BE2C (cell line): ENCODE measurements around the gene KRT38.

ENCODE experiments used
- DNase-seq: peaks from one replicate; pipeline ENCODE4 v3.0.0-alpha.2; 2020
- H3K27me3 ChIP-seq: fragments of 250-450 bp; sonication (Bioruptor Pico); 2 replicates; pipeline ENCODE4 v1.5.1; 2020; ENCODE audit warnings: mild to moderate bottlenecking
- H3K36me3 ChIP-seq: fragments of 250-450 bp; sonication (Bioruptor Pico); 2 replicates; pipeline ENCODE4 v1.5.1; 2020; ENCODE audit warnings: mild to moderate bottlenecking
- H3K4me1 ChIP-seq: fragments of 250-450 bp; sonication (Bioruptor Pico); 2 replicates; pipeline ENCODE4 v1.5.1; 2020
- H3K4me3 ChIP-seq: 2 replicates; pipeline ENCODE4 v1.5.1; 2011; ENCODE audit warnings: low read depth, low read length
- H3K9me3 ChIP-seq: fragments of 250-450 bp; sonication (Bioruptor Pico); 2 replicates; pipeline ENCODE4 v1.5.1; 2020
- CTCF ChIP-seq: IDR thresholded peaks from 2 replicates; pipeline ENCODE4 v1.5.1; 2012; ENCODE audit warnings: mild to moderate bottlenecking, low read depth, low read length

Gene KRT38

DNA sequence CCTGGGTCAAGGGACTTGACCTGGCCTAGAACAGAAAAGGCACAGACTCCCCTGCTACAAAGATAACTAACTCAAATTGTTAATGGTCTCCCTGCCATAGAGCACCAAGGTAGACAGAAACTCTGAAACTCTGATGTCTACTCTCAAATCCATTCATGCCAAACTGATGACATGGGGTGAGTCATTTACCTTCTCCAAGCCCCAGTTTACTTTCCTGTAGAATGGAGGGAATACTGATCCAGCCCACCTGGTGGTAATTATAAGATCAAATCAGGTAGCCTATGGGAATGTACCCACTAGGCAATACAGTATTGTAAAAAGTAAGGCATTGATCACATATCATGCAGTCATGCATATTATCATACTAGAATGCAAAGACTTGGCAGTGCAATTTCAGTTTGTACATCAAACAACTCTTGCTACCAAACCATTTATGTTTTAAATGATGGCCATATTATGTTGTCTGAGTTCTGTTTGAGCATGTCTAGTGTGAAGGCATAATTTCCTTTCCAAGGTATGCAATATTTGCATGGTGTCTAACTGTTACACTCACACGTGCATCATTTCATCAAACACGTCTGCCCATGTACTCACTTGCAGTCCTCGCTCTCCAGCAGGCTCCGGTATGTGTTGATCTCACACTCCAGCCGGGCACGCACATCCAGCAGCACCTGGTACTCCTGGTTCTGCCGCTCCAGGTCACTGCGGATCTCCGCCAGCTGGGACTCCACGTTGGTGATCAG lies 46.4 kb downstream of the KRT38 start:
- Histone ChIP-seq H3K27me3 (peaks cover 7% of the 10 kb centered on the region), H3K36me3 (no peaks in the 10 kb centered on the region), H3K4me1 (no peaks in the 10 kb centered on the region), H3K4me3 (no peak overlapping the region), H3K9me3 (no peaks in the 10 kb centered on the region)
- TF ChIP-seq CTCF, result no peak
- DNase-seq, result no peak

GRCh38 chr17:41393826-41394225 lies 47.0 kb downstream of the KRT38 start:
- Histone ChIP-seq H3K36me3 (no peaks in the 10 kb centered on the region), H3K4me1 (no peaks in the 10 kb centered on the region), H3K9me3 (no peaks in the 10 kb centered on the region), H3K27me3 (peaks cover 7% of the 10 kb centered on the region), H3K4me3 (no peak overlapping the region)
- DNase-seq, result no peak
- TF ChIP-seq CTCF, result no peak

- Histone ChIP-seq H3K9me3 (no peaks in the 10 kb centered on the region), H3K27me3 (peaks cover 7% of the 10 kb centered on the region), H3K36me3 (no peaks in the 10 kb centered on the region), H3K4me3 (no peak overlapping the region), H3K4me1 (no peaks in the 10 kb centered on the region)
- no peak for TF ChIP-seq CTCF
- no peak for DNase-seq
These were observed 47.5 kb downstream of the KRT38 start for GRCh38 chr17:41393294-41393693.

GRCh38 chr17:41392278-41392677 lies 48.5 kb downstream of the KRT38 start:
- no peak overlapping the region for H3K4me3 ChIP-seq
- TF ChIP-seq CTCF, result no peak
- no peaks in the 10 kb centered on the region for H3K36me3 ChIP-seq
- H3K27me3 ChIP-seq, result peaks cover 12% of the 10 kb centered on the region
- H3K4me1 ChIP-seq, result no peaks in the 10 kb centered on the region
- no peak for DNase-seq
- no peaks in the 10 kb centered on the region for H3K9me3 ChIP-seq

- no peak overlapping the region for H3K4me3 ChIP-seq
- H3K9me3 ChIP-seq, result no peaks in the 10 kb centered on the region
- H3K4me1 ChIP-seq, result no peaks in the 10 kb centered on the region
- no peak for DNase-seq
- TF ChIP-seq CTCF, result no peak
- no peaks in the 10 kb centered on the region for H3K36me3 ChIP-seq
- peaks cover 7% of the 10 kb centered on the region; the same call in 1 of the 2 replicates for H3K27me3 ChIP-seq
These were observed 49.2 kb downstream of the KRT38 start for GRCh38 chr17:41391535-41391934.

DNA sequence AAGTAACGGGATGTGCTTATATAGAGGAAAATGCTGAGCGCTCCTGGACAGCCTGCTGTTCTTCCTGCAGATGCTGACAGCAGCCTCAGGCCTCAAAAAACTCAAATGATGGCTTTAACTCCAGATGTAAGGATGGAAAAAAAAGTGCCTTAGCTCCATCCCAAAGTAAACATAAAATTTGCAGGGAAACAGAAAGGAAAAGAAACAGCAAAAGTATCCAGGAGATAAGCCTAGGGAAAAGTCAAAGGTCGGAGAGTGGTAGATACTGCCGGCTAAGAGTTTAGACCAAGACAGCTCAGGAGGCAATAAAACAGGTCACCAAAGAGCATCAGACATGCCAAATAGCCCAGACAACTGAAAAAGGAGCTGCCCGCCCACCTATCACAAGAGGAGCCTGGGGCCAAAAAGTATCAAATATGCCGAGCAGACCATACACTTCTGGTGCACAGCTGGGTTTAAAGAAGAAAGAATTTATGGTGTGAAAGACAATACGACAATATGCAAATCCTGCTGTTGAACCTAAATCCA lies 50.3 kb downstream of the KRT38 start:
- peaks cover 7% of the 10 kb centered on the region; the same call in 1 of the 2 replicates for H3K27me3 ChIP-seq
- no peak for TF ChIP-seq CTCF
- no peak overlapping the region for H3K4me3 ChIP-seq
- no peaks in the 10 kb centered on the region for H3K4me1 ChIP-seq
- no peaks in the 10 kb centered on the region for H3K9me3 ChIP-seq
- H3K36me3 ChIP-seq, result no peaks in the 10 kb centered on the region
- DNase-seq, result no peak
